Neural cell (in vitro differentiated cells): ENCODE results near the gene RBM20. TPM values are rescaled to one million over a fixed set of nuclear protein-coding genes. Genes with fewer than 3 reads are reported as not detected.

Experiments used
- H2AFZ ChIP-seq: fragments of 200-600, 300-800 bp; sonication (generic), shearing (Covaris generic); 2 replicates; pipeline ENCODE4 v1.6.0; 2014; ENCODE audit warnings: low read depth, mild to moderate bottlenecking, antibody characterized with exemption, low read length, moderate library complexity
- H3F3A ChIP-seq: fragments of 200-600 bp; shearing (Covaris generic); 2 replicates; pipeline ENCODE4 v1.6.1; 2016; ENCODE audit warnings: mild to moderate bottlenecking, moderate library complexity, mixed read lengths, antibody characterized with exemption, low read length; ENCODE audit not compliant: insufficient read depth, poor library complexity, severe bottlenecking
- H3K27ac ChIP-seq: fragments of 200-600, 300-800 bp; sonication (generic), shearing (Covaris generic); 2 replicates; pipeline ENCODE4 v1.5.1; 2014; ENCODE audit warnings: mild to moderate bottlenecking, low read length, moderate library complexity
- H3K27me3 ChIP-seq: fragments of 300-800, 200-600 bp; sonication (generic), shearing (Covaris generic); 2 replicates; pipeline ENCODE4 v1.6.0; 2014; ENCODE audit warnings: mild to moderate bottlenecking, low read depth, low read length, moderate library complexity; ENCODE audit not compliant: insufficient read depth
- H3K36me3 ChIP-seq: fragments of 300-800, 200-600 bp; sonication (generic), shearing (Covaris generic); 2 replicates; pipeline ENCODE4 v1.5.1; 2014; ENCODE audit warnings: mild to moderate bottlenecking, antibody characterized with exemption, low read length, moderate library complexity; ENCODE audit not compliant: insufficient read depth
- H3K4me2 ChIP-seq: fragments of 300-800, 200-600 bp; sonication (generic), shearing (Covaris generic); 2 replicates; pipeline ENCODE4 v1.6.0; 2014; ENCODE audit warnings: mild to moderate bottlenecking, low read length
- H3K4me3 ChIP-seq: fragments of 300-800, 200-600 bp; sonication (generic), shearing (Covaris generic); 2 replicates; pipeline ENCODE4 v1.5.1; 2014; ENCODE audit warnings: mild to moderate bottlenecking, low read length, moderate library complexity
- H3K79me2 ChIP-seq: fragments of 200-600 bp; shearing (Covaris generic); replicated peaks from 2 replicates; pipeline ENCODE4 v1.6.0; 2014; ENCODE audit warnings: mild to moderate bottlenecking, low read length, moderate library complexity; ENCODE audit not compliant: insufficient read depth
- H3K9ac ChIP-seq: fragments of 300-800, 200-600 bp; sonication (generic), shearing (Covaris generic); 2 replicates; pipeline ENCODE4 v1.6.1; 2016; ENCODE audit warnings: mild to moderate bottlenecking, low read length, mixed read lengths
- H3K9me2 ChIP-seq: fragments of 200-600 bp; shearing (Covaris generic); 2 replicates; pipeline ENCODE4 v1.6.1; 2016; ENCODE audit warnings: mild to moderate bottlenecking, low read length, mixed read lengths; ENCODE audit not compliant: insufficient read depth
- H3K9me3 ChIP-seq: fragments of 200-600, 300-800 bp; sonication (generic), shearing (Covaris generic); 2 replicates; pipeline ENCODE4 v1.6.1; 2016; ENCODE audit warnings: mild to moderate bottlenecking, mixed run types, low read length, moderate library complexity, mixed read lengths
- H4K20me1 ChIP-seq: fragments of 200-600 bp; shearing (Covaris generic); 2 replicates; pipeline ENCODE4 v1.6.1; 2016; ENCODE audit warnings: mild to moderate bottlenecking, mixed run types; ENCODE audit not compliant: insufficient read depth
- CTCF ChIP-seq: fragments of 450-650 bp; IDR thresholded peaks from 2 replicates; pipeline ENCODE4 v1.5.1; 2014; ENCODE audit warnings: antibody characterized with exemption, mild to moderate bottlenecking, moderate library complexity; ENCODE audit not compliant: poor library complexity, severe bottlenecking
- EP300 ChIP-seq: fragments of 450-650 bp; conservative IDR thresholded peaks from 2 replicates; pipeline ENCODE4 v1.6.1; 2014; ENCODE audit warnings: antibody characterized with exemption, mild to moderate bottlenecking, moderate library complexity; ENCODE audit not compliant: poor library complexity, severe bottlenecking
- EZH2 ChIP-seq: fragments of 200-600, 300-800 bp; shearing (Covaris generic), sonication (generic); IDR thresholded peaks from 2 replicates; pipeline ENCODE4 v1.6.1; 2014; ENCODE audit warnings: antibody characterized with exemption, low read length, borderline replicate concordance, mild to moderate bottlenecking; ENCODE audit not compliant: insufficient read depth, poor library complexity, severe bottlenecking
- MXI1 ChIP-seq: fragments of 450-650 bp; conservative IDR thresholded peaks from 2 replicates; pipeline ENCODE4 v1.6.1; 2014; ENCODE audit warnings: antibody characterized with exemption, mild to moderate bottlenecking; ENCODE audit not compliant: poor library complexity, severe bottlenecking
- POLR2AphosphoS5 ChIP-seq: IDR thresholded peaks from 2 replicates; pipeline ENCODE4 v1.6.1; 2012
- RAD21 ChIP-seq: fragments of 450-650 bp; conservative IDR thresholded peaks from 2 replicates; pipeline ENCODE4 v1.6.1; 2014; ENCODE audit warnings: antibody characterized with exemption, mild to moderate bottlenecking, moderate library complexity
- SMC3 ChIP-seq: fragments of 450-650 bp; conservative IDR thresholded peaks from 2 replicates; pipeline ENCODE4 v1.6.1; 2014; ENCODE audit warnings: antibody characterized with exemption, mild to moderate bottlenecking, moderate library complexity; ENCODE audit not compliant: poor library complexity
- TAF1 ChIP-seq: IDR thresholded peaks from 2 replicates; pipeline ENCODE4 v1.6.1; 2012; ENCODE audit warnings: low read depth
- polyA plus RNA-seq: library from polyadenylated mRNA; depleted of rRNA; stranded (reverse); fragments of >200 nt; gene quantifications from 2 replicates; pipeline ENCODE4 v1.2.3, GENCODE V29; 2014
- TF ChIP-seq, protein P1 (sequence below): IDR thresholded peaks from 2 replicates; pipeline ENCODE4 v1.6.1; 2012; ENCODE audit warnings: borderline replicate concordance

Gene RBM20
- polyA plus RNA-seq, 1 donor from 2014 or later: 0.07 TPM

GRCh38 chr10:110867807-110868465 is 223.8 kb downstream of the RBM20 start:
- Histone ChIP-seq H3K9me2 (no peaks in the 10 kb centered on the region), H3K79me2 (peaks cover 2% of the 10 kb centered on the region), H3K27ac (no peak overlapping the region), H3K9me3 (no peaks in the 10 kb centered on the region), H3K9ac (no peak overlapping the region), H2AFZ (no peak overlapping the region), H3K4me2 (no peak overlapping the region), H3K4me3 (no peak overlapping the region), H3K36me3 (no peaks in the 10 kb centered on the region), H4K20me1 (no peaks in the 10 kb centered on the region), H3K27me3 (no peaks in the 10 kb centered on the region), H3F3A (no peaks in the 10 kb centered on the region)
- TF ChIP-seq RAD21: no peak

- H3K27me3 ChIP-seq: no peaks in the 10 kb centered on the region
- no peaks in the 10 kb centered on the region for H3K9me2 ChIP-seq
- H3K4me2 ChIP-seq: no peak overlapping the region
- H3K36me3 ChIP-seq: no peaks in the 10 kb centered on the region
- H3K9me3 ChIP-seq: no peaks in the 10 kb centered on the region
- no peak overlapping the region for H3K27ac ChIP-seq
- TF ChIP-seq MXI1: no peak
- no peak for TF ChIP-seq RAD21
- H3K4me3 ChIP-seq: no peak overlapping the region
- no peak overlapping the region for H3K9ac ChIP-seq
- H2AFZ ChIP-seq: no peak overlapping the region
- H4K20me1 ChIP-seq: no peaks in the 10 kb centered on the region
- H3F3A ChIP-seq: no peaks in the 10 kb centered on the region
- peaks cover 13% of the 10 kb centered on the region for H3K79me2 ChIP-seq
Observed at GRCh38 chr10:110868981-110869380, 224.8 kb downstream of the RBM20 start.

- no peak overlapping the region for H2AFZ ChIP-seq
Observed at GRCh38 chr10:110870823-110871297, 226.7 kb downstream of the RBM20 start.

More at GRCh38 chr10:110870823-110871297, 226.7 kb downstream of the RBM20 start:
- H3F3A ChIP-seq: no peaks in the 10 kb centered on the region
- no peaks in the 10 kb centered on the region for H3K27me3 ChIP-seq
- TF ChIP-seq EZH2 (no peak), MXI1 (no peak), SMC3 (no peak), CTCF (no peak), EP300 (no peak), TAF1 (no peak), POLR2AphosphoS5 (no peak), RAD21 (no peak)
- TF ChIP-seq, protein P1, sequence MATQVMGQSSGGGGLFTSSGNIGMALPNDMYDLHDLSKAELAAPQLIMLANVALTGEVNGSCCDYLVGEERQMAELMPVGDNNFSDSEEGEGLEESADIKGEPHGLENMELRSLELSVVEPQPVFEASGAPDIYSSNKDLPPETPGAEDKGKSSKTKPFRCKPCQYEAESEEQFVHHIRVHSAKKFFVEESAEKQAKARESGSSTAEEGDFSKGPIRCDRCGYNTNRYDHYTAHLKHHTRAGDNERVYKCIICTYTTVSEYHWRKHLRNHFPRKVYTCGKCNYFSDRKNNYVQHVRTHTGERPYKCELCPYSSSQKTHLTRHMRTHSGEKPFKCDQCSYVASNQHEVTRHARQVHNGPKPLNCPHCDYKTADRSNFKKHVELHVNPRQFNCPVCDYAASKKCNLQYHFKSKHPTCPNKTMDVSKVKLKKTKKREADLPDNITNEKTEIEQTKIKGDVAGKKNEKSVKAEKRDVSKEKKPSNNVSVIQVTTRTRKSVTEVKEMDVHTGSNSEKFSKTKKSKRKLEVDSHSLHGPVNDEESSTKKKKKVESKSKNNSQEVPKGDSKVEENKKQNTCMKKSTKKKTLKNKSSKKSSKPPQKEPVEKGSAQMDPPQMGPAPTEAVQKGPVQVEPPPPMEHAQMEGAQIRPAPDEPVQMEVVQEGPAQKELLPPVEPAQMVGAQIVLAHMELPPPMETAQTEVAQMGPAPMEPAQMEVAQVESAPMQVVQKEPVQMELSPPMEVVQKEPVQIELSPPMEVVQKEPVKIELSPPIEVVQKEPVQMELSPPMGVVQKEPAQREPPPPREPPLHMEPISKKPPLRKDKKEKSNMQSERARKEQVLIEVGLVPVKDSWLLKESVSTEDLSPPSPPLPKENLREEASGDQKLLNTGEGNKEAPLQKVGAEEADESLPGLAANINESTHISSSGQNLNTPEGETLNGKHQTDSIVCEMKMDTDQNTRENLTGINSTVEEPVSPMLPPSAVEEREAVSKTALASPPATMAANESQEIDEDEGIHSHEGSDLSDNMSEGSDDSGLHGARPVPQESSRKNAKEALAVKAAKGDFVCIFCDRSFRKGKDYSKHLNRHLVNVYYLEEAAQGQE: no peak
- peak overlapping the region; percentile 87 for H3K4me3 ChIP-seq
- no peaks in the 10 kb centered on the region for H3K36me3 ChIP-seq
- no peaks in the 10 kb centered on the region for H3K9me2 ChIP-seq
- no peaks in the 10 kb centered on the region for H3K9me3 ChIP-seq
- H3K4me2 ChIP-seq: peak overlapping the region; percentile 43
- H3K9ac ChIP-seq: peak overlapping the region; percentile 90
- no peaks in the 10 kb centered on the region for H4K20me1 ChIP-seq
- peaks cover 32% of the 10 kb centered on the region for H3K79me2 ChIP-seq
- H3K27ac ChIP-seq: peak overlapping the region; percentile 87
